ENCODE results near the gene MCU. TPM values are rescaled to one million over a fixed set of nuclear protein-coding genes. Genes with fewer than 3 reads are reported as not detected.

MCU gene, protein sequence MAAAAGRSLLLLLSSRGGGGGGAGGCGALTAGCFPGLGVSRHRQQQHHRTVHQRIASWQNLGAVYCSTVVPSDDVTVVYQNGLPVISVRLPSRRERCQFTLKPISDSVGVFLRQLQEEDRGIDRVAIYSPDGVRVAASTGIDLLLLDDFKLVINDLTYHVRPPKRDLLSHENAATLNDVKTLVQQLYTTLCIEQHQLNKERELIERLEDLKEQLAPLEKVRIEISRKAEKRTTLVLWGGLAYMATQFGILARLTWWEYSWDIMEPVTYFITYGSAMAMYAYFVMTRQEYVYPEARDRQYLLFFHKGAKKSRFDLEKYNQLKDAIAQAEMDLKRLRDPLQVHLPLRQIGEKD
- 16.5 and 22.9 TPM in 2 replicates for polyA plus RNA-seq
- 27.1 and 28.5 TPM in 2 replicates for polyA minus RNA-seq

DNA sequence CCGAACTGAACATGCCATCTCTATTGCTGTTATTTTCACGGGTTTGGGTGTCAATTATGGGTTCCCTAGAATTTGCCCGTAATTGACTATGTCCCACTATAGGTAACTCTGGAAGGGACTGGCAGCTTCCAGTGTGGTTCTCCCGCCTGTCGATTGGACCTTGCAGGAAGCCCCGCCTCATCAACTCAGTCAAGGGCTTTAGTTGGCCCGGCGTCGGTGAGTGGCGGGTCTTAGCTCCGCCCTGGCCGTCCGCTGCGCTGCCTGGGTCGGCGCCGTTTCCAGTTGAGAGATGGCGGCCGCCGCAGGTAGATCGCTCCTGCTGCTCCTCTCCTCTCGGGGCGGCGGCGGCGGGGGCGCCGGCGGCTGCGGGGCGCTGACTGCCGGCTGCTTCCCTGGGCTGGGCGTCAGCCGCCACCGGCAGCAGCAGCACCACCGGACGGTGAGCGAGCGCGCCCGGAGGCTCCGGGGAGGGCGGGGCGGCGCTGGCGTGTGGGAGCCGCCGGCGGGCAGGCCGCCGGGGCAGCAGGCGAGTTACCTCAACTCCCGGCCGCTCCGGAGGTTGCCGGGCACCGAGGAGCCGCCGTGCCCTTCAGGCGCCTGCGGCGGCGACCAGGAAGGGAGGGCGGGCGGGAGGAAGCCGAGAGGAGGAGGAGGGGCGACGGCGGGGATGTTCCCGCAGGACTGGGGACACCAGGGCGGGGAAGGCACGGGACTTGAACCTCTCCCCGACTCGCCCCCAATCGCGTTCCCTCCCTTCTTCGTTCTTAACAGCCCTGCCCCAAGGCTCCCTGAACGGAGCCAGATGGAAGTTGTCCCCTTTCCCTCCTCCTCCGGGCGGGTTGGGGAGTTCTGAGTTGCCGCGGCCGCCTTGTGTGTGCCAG is at the start of gene MCU:
TSS of gene MCU (plus strand) at position 281 of the 881 bp plus-strand sequence. CDS start at position 290, 9 bp downstream.
- peak within 1 kb of the TSS; percentile 98 for H3K4me2 ChIP-seq (ENCODE audit: low read length)
- no peaks in the 10 kb centered on the region for H3K27me3 ChIP-seq (ENCODE audit: insufficient read depth, low read depth, low read length)
- H3K9ac ChIP-seq (ENCODE audit: low read length): peak within 1 kb of the TSS; percentile 67
- peaks cover 15% of the 10 kb centered on the region for H3K79me2 ChIP-seq (replicated peaks; ENCODE audit: insufficient read depth, low read length)
- H4K20me1 ChIP-seq (ENCODE audit: insufficient read depth): no peaks in the 10 kb centered on the region
- no peak within 1 kb of the TSS for H3K27ac ChIP-seq (ENCODE audit: low read length)
- no peaks in the 10 kb centered on the region for H3F3A ChIP-seq (ENCODE audit: insufficient read depth, low read length, poor library complexity, severe bottlenecking)
- no peaks in the 10 kb centered on the region for H3K36me3 ChIP-seq (ENCODE audit: insufficient read depth, low read length)
- no peaks in the 10 kb centered on the region for H3K9me3 ChIP-seq (ENCODE audit: low read length)
- peak within 1 kb of the TSS; percentile 69 for H2AFZ ChIP-seq (ENCODE audit: low read depth, low read length)
- H3K9me2 ChIP-seq (ENCODE audit: insufficient read depth, low read length): no peaks in the 10 kb centered on the region
- peak within 1 kb of the TSS; percentile 96 for H3K4me3 ChIP-seq (ENCODE audit: low read length)
- TF ChIP-seq POLR2AphosphoS5 (IDR thresholded peaks at IDR 0.05) (peak; percentile 82), RAD21 (conservative IDR thresholded peaks at IDR 0.05) (peak; percentile 36), EZH2 (IDR thresholded peaks at IDR 0.05; ENCODE audit: borderline replicate concordance, insufficient read depth, low read length, poor library complexity, severe bottlenecking) (no peak), EP300 (conservative IDR thresholded peaks at IDR 0.05; ENCODE audit: poor library complexity, severe bottlenecking) (peak; percentile 59), MXI1 (conservative IDR thresholded peaks at IDR 0.05; ENCODE audit: poor library complexity, severe bottlenecking) (peak; percentile 33), SMC3 (conservative IDR thresholded peaks at IDR 0.05; ENCODE audit: poor library complexity) (peak; percentile 34), TAF1 (IDR thresholded peaks at IDR 0.05; ENCODE audit: low read depth) (peak; percentile 100)
- TF ChIP-seq, protein P1, sequence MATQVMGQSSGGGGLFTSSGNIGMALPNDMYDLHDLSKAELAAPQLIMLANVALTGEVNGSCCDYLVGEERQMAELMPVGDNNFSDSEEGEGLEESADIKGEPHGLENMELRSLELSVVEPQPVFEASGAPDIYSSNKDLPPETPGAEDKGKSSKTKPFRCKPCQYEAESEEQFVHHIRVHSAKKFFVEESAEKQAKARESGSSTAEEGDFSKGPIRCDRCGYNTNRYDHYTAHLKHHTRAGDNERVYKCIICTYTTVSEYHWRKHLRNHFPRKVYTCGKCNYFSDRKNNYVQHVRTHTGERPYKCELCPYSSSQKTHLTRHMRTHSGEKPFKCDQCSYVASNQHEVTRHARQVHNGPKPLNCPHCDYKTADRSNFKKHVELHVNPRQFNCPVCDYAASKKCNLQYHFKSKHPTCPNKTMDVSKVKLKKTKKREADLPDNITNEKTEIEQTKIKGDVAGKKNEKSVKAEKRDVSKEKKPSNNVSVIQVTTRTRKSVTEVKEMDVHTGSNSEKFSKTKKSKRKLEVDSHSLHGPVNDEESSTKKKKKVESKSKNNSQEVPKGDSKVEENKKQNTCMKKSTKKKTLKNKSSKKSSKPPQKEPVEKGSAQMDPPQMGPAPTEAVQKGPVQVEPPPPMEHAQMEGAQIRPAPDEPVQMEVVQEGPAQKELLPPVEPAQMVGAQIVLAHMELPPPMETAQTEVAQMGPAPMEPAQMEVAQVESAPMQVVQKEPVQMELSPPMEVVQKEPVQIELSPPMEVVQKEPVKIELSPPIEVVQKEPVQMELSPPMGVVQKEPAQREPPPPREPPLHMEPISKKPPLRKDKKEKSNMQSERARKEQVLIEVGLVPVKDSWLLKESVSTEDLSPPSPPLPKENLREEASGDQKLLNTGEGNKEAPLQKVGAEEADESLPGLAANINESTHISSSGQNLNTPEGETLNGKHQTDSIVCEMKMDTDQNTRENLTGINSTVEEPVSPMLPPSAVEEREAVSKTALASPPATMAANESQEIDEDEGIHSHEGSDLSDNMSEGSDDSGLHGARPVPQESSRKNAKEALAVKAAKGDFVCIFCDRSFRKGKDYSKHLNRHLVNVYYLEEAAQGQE (IDR thresholded peaks at IDR 0.05; ENCODE audit: borderline replicate concordance): peak; percentile 99
- TF ChIP-seq, protein P2, sequence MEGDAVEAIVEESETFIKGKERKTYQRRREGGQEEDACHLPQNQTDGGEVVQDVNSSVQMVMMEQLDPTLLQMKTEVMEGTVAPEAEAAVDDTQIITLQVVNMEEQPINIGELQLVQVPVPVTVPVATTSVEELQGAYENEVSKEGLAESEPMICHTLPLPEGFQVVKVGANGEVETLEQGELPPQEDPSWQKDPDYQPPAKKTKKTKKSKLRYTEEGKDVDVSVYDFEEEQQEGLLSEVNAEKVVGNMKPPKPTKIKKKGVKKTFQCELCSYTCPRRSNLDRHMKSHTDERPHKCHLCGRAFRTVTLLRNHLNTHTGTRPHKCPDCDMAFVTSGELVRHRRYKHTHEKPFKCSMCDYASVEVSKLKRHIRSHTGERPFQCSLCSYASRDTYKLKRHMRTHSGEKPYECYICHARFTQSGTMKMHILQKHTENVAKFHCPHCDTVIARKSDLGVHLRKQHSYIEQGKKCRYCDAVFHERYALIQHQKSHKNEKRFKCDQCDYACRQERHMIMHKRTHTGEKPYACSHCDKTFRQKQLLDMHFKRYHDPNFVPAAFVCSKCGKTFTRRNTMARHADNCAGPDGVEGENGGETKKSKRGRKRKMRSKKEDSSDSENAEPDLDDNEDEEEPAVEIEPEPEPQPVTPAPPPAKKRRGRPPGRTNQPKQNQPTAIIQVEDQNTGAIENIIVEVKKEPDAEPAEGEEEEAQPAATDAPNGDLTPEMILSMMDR (IDR thresholded peaks at IDR 0.05; ENCODE audit: poor library complexity, severe bottlenecking): peak; percentile 24

DNA sequence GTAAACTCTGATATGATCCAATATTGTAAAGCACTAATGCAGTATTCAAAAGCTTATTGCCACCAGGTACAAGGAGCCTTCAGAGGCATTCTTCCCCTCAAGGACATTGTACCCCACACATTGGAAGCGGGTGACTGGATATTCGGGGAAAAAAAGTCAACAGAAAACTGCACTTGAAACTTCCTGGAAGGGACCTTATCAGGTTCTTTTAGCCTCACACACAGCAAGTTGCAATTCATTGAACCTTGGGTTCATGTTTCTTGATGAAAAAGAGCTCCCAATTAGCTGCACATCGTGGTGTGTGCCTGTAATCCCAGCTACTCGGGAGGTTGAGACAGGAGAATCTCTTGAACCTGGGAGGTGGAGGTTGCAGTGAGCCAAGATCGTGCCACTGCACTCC is 49.6 kb upstream of the MCU start:
- Histone ChIP-seq H3K27me3 (ENCODE audit: insufficient read depth, low read depth, low read length) (no peaks in the 10 kb centered on the region), H3K79me2 (replicated peaks; ENCODE audit: insufficient read depth, low read length) (no peaks in the 10 kb centered on the region), H3K9ac (ENCODE audit: low read length) (no peak overlapping the region), H3K36me3 (ENCODE audit: insufficient read depth, low read length) (no peaks in the 10 kb centered on the region), H3K9me3 (ENCODE audit: low read length) (no peaks in the 10 kb centered on the region), H3K27ac (ENCODE audit: low read length) (no peak overlapping the region), H2AFZ (ENCODE audit: low read depth, low read length) (no peak overlapping the region), H4K20me1 (ENCODE audit: insufficient read depth) (no peaks in the 10 kb centered on the region), H3F3A (ENCODE audit: insufficient read depth, low read length, poor library complexity, severe bottlenecking) (no peaks in the 10 kb centered on the region), H3K9me2 (ENCODE audit: insufficient read depth, low read length) (no peaks in the 10 kb centered on the region), H3K4me2 (ENCODE audit: low read length) (no peak overlapping the region), H3K4me3 (ENCODE audit: low read length) (no peak overlapping the region)
- no peak for TF ChIP-seq EZH2 (IDR thresholded peaks at IDR 0.05; ENCODE audit: borderline replicate concordance, insufficient read depth, low read length, poor library complexity, severe bottlenecking)

All from neural cell (in vitro differentiated cells).